GM12864 (cell line): Measurements from ENCODE around the gene GMIP.
A peak's percentile ranks its signal among the peaks of the same experiment; 100 is the strongest.

Experiments
- DNase-seq: peaks from one replicate; pipeline ENCODE4 v3.0.0-alpha.2; 2011; ENCODE audit warnings: low read depth
- H3K4me3 ChIP-seq: 2 replicates; pipeline ENCODE4 v1.5.1; 2011; ENCODE audit warnings: mild to moderate bottlenecking, low read depth, low read length, control low read depth
- CTCF ChIP-seq: IDR thresholded peaks from 2 replicates; pipeline ENCODE4 v1.5.1; 2011; ENCODE audit warnings: low read depth, mild to moderate bottlenecking, moderate library complexity, low read length, control low read depth, inconsistent platforms; ENCODE audit errors: missing control alignments

GMIP gene

GRCh38 chr19:19651076-19651475, 7.6 kb upstream of the GMIP start:
- H3K4me3 ChIP-seq, result no peak overlapping the region
- no peak for TF ChIP-seq CTCF
- no peak for DNase-seq

DNA sequence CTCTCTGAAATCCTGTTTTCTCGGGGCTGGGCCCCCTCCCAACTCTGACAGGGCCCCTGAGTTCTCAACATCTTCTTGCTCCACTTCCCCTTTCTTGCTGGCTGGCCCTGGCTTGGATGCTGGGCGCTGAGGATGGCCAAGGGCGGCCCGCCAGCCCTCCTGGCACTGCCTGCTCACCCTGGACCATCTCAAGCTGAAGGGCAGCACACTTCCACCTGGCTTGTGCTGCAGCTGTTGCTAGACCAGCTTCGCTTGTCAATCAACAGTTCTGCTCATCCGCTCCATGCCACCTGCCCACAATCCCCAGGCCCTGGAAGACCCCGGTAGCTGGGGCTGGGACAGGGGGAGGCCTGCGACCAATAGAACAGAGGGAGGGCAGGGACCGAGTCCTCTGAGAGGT, 6.9 kb upstream of the GMIP start:
- DNase-seq, result no peak
- H3K4me3 ChIP-seq, result no peak overlapping the region
- no peak for TF ChIP-seq CTCF

GRCh38 chr19:19649580-19649995, 6.1 kb upstream of the GMIP start:
- no peak for DNase-seq
- no peak for TF ChIP-seq CTCF
- H3K4me3 ChIP-seq, result no peak overlapping the region

GRCh38 chr19:19649155-19649554, 5.7 kb upstream of the GMIP start:
- no peak overlapping the region for H3K4me3 ChIP-seq
- no peak for DNase-seq
- no peak for TF ChIP-seq CTCF

GRCh38 chr19:19647037-19647835, 3.8 kb upstream of the GMIP start:
- DNase-seq, result no peak
- TF ChIP-seq CTCF, result no peak
- H3K4me3 ChIP-seq, result no peak overlapping the region

DNA sequence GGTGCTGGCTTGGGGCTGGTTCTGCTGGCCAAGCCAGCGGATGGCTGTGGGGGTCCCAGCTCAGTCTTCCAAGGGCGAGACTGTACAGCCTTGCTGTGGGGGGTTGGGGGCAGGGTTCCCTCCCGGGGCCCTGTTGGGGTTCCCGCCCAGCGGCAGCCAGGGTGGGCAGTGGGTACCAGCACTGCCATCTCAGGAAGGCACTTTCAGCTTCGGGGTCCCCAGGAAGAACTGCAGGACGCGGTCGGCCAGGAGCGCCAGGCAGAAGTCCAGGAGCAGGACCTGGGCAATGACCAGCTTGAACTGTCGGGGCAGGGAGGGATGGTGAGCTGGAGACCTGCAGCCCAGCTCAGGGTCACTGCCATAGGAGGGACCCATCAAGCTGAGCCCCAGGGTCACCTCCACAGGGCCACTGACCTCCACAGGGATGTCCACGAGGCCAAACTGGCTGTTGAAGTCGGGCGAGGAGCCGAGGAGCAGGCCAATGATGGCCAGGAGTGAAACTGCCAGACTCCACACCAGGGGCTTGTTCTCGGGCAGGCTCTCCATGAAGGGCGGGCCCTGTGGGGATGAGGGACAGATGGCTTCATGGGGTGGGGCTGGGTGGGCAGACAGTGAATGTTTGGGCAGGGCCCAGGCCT, 1.9 kb upstream of the GMIP start:
- H3K4me3 ChIP-seq, result no peak overlapping the region
- DNase-seq, result no peak
- no peak for TF ChIP-seq CTCF

- peak overlapping the region; percentile 97 for H3K4me3 ChIP-seq
- no peak for DNase-seq
- no peak for TF ChIP-seq CTCF
These were observed 564 bp upstream of the GMIP start for GRCh38 chr19:19644054-19644388.
